GM18868 (cell line): ENCODE results near the gene IQCH.
"Not testable (repeated sequence)": the region's sequence is repeated elsewhere in the genome, so short reads cannot be mapped to it uniquely, and the experiment has no call there.

Experiments used
- ATAC-seq: cut with Tn5 transposase; IDR thresholded peaks from one replicate; pipeline ENCODE4 v1.9.1; 2021; ENCODE audit warnings: mild to moderate bottlenecking, moderate library complexity; ENCODE audit not compliant: unreplicated experiment

Gene IQCH

DNA sequence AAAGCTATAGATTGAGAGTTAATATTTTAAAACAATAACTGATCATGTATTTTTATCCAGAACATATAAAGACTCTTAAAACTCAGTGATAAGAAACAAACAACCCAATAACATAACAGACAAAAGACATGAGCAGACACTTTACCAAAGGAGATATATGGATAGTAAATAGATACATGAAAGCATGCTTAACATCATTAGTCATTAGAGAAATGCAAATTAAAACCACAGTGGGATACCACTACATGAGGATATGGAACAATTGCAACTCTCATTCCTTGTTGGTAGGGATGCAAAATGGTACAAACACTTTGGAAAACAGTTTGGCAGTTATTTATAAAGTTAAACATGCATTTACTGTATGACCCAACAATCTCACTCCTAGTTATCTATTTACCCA, 95.0 kb downstream of the IQCH start:
- no peak for ATAC-seq

DNA sequence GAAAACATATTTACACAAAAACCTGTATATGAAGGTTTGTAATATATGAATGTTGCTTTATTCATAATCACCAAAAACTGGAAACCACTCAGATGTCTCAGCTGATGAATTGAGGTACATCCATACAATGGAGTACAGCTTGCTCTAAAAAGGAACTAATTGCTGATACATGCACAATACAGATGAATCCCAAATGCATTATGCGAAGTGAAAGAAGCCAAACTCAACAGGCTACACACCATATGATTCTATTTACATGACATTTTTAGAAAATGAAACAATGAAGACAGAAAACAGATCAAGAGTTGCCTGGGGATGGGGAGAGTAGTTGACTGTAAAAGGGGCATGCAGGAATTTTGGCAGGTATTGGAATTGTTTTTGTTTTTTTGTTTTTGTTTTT, 95.5 kb downstream of the IQCH start:
- no peak for ATAC-seq

DNA sequence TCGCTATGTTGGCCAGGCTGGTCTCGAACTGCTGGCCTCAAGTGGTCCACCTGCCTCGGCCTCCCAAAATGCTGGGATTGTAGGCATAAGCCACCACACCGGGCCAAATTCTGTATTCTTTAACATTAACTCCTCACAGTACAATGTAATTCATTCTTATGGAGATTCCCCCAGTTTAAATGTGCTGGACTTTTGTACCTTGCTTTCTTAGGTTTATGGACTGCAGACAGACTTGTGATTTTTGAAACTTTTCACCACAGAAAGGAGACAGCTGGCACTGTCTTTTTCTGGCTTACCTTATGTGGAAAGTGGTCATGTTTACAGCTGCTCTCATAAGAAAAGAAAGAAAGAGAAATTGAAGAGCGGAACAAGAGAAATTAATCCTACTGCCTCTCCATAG, 103.8 kb downstream of the IQCH start:
- no peak for ATAC-seq

DNA sequence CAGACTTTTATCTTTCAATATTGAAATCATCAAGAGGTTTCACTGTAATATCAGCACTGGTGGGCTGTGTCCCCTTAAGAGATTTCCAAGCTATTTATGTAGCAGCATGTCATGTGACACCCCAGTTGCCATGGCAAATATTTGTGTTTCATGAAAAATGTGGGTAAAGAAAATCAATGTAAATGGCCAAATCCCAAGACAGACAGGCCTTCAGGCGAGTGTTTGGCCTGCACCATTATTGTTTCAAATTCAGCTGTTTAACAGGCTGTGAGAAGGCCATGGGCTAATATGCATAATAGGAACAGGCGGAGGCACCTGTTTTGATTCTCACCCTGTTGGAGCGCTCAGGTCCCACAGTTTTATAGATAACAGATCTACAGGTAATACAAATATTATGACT, 104.2 kb downstream of the IQCH start:
- ATAC-seq = no peak

DNA sequence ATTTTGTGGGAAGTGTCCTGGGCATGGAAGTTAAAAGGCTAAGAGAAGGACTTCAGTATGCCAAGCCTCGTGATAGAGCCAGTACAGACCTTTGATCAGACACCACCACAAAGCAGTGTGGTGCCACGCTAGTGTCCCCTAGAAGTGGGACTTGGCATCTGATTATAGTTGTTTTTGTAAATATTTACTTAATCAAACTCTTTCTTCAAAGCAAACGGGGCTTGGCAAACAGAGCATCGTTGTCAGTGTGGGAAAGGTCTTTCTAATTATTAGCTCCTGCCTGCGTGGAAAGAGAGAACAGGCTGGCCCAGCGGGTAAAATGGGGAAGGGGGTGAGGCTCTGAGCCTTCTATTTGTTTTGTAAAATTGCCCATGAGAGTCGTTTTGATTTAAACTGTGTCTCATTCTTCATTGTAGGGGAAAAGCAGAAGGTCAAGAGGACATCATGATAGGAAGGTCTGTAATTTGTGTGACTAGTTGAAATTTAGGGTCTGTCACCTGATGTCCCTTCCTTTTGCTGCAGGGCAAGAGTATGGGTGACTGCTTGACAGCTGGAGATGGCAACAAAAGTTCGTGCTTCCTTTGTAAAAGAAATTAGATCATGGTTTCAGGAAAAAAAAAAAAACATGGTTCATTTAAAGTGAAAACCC, 105.0 kb downstream of the IQCH start:
- ATAC-seq = no peak

DNA sequence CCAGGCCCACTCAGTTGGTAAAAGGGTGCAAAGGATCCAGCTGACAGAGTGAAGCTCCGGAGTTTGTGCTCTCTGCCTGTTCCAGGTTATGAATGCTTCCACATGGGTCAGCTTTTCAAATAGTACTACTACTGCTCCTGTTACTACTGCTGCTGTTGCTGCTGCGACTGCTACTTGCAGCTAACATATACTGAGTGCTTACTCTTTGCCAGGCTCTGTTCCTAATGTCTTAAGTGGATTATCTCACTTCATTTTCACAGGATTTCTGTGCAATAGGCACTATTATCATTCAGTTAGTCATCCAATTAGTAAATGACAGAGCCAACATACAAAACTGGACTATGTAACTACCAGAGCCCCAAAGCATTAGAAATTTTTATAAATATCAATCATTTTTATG, 106.5 kb downstream of the IQCH start:
- ATAC-seq = no peak

DNA sequence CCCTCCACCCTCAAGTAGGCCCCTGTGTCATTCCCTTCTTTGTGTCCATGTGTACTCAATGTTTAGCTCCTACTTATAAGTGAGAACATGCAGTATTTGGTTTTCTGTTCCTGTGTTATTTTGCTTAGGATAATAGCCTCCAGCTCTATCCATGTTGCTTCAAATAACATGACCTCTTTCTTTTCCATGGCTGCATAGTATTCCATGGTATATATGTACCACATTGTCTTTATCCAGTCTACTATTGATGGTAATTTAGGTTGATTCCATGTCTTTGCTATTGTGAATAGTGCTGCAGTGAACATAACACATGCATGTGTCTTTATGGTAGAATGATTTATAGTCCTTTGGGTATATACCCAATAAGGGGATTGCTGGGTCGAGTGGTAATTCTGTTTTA, 109.1 kb downstream of the IQCH start:
- not testable (repeated sequence) for ATAC-seq

DNA sequence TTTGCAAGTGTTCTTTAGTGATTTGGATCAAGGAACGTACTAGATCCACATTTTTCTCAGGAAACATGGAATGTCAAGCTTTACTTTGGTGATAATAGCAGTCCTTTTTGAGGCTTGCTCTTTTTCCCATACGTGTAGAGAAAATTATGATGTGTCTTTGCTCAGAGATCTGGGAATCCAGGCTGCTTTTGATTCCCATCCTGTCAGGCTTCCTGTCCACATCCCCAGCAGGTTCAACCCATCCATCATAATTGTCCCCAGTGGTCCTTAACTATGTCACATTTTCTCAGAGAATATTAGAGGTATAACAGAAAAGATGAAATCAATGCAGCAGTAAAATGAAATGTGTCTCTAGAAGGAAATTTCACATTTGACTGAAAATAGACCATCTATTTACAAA, 111.4 kb downstream of the IQCH start:
- no peak for ATAC-seq

DNA sequence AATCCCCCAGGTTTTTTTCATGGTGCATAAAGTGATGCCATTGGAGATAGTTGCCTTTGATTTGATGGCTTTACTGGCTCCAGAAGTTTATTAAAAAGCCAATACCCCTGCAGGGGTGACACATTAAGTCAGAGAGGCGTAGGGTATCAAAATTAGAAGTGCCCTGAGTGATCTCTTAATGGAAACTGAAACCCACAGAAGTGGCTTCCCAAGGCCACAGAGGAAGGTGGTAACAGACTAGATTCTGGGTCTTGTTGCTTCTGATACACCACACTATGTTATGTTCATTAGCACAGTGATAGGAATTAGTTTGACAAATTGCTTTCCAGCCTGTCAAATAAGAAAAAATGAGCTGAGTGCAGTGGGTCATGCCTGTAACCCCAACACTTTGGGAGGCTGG, 112.3 kb downstream of the IQCH start:
- ATAC-seq = no peak

DNA sequence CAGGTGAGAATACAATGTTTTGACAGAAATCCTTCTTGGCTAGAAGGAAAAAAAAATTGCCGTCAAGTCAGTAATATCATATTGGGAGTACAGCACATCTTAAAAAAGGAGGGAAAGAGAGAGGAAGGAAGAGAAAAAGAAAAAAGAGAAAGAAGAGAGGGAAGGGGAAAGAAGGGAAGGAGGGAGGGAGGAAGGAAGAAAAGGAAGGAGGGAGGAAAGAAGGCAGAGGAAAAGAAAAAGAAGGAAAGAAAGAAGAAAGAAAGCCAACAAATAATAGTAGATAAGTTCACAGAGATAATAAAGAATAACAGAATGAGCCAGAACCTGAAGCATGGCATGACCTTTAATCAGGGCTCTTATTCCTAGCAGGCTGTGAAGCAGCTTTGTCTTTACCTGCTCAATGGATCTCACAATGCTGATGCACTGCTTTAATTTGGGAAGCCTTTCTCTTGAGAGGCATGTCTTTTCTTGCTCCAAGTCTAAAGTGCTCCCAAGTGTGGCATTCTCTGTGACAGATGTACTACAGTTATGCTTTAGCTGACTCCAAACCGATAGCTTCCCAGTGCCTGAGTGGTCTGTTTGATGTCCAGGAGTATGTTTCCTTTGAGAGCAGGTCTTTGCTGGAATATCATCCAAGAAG, 114.9 kb downstream of the IQCH start:
- no peak for ATAC-seq

DNA sequence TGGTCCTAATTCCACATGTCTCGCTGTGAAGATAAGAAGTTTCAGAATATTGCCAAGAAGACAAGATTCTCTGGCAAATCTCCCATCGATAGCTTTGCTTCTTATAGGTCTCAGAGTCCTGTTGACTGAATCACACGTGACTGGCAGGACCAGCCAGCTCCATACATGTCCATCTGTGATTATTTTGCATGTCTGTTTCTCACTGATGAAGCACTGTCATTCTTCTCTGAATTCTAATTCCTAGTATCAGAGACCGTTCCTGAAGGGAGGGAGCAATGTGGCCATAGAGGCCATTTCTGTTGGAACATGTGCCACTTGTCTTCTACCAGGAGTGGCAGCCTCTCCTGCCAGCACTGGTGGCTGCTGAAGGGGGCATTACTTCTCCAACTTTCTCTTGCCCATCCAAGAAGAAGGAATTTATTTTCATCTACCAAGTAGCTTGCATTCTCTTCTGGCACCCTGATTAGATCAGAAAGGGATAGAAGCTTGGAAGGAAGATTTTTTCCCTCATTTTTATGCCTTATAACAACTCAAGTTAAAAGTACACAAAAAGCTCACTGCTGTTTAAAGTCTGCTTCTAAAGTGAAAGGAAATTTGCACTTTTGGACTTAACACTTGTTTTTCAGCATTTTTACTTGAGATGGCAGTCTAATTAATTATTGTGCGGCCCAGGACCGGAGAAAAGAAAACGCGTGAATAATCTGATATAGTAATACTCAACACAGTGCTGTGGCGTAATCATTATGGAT, 115.8 kb downstream of the IQCH start:
- ATAC-seq = no peak

DNA sequence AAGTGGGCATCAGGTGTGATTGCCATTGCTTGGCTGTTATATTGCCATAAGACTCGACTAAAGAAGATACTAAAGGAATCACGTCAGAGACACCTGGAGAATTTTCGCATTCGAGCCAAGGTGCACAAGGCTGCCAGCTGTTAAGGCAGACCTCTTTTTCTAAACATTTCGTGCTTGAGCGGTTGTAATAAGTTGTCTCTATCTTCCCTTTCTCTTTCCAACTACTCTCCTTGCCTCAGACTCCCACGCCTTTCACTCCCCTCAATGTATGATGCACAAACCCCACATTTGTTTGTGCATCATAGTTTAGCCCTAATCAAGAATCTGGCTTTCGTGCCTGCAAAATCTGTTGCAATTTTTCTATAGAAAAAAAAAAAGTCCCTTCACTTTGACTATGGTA, 118.0 kb downstream of the IQCH start:
- no peak for ATAC-seq

DNA sequence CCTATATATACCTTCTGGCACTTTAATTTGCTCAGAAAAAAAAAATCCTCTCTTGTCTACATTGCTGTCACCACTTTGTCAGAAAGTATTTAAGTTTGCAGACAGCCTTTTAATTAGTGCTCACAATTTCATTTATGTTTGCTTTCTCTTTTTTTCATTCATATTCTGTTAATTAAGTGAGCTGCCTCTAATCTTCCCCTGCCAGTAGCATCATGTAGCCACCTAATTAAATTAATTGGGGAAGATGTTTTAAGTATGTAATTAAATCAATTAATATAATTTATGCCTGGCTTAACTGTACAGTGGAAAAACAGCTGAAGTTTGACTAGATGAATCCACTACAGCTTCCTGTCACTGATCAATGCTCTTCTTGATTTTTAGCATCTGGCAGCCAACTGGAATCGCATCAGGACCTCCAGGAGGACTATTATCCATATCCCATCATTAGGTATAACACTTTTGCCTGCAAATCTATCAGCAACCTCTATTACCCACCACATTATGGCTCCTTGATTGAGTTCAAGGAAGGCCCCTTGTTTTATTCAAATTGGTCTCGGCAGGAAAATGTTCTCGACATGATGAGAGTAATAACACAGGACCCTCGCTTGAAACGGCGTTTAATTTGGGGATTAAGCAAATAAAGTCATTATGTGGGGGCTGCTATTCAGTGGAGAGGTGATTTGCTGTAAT, 118.5 kb downstream of the IQCH start:
- ATAC-seq = no peak

DNA sequence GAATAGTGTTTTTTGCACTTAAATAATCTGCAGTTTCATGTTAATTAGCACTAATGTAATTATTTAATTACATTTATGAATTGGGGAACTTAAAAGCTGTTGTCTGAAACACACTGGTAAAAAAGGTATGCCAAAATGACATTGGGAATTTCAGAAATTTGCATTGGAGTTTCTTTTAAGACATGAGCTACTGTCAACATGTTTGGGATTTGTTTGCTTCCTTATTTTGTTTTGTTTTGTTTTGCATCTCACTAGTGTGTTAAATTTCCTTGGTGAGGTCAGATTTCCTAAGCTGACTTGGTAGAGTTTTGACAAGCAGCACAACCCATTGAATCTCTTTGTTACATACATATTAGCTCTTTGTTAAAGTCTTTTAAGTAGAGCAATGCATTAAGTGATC, 119.4 kb downstream of the IQCH start:
- ATAC-seq = no peak

DNA sequence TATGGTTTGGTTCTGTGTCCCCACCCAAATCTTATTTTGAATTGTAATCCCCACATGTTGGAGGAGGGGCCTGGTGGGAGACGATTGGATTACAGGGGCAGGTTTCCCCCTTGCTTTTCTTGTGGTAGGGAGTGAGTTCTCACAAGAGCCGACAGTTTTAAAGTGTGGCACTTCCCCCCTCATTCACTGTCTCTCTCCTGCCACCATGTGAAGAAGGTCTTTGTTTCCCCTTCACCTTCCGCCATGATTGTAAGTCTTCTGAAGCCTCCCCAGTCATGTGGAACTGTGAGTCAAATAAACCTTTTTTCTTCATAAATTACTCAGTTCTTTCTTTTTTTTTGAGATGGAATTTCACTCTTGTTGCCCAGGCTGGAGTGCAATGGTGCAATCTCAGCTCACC, 124.9 kb downstream of the IQCH start:
- ATAC-seq = no peak

DNA sequence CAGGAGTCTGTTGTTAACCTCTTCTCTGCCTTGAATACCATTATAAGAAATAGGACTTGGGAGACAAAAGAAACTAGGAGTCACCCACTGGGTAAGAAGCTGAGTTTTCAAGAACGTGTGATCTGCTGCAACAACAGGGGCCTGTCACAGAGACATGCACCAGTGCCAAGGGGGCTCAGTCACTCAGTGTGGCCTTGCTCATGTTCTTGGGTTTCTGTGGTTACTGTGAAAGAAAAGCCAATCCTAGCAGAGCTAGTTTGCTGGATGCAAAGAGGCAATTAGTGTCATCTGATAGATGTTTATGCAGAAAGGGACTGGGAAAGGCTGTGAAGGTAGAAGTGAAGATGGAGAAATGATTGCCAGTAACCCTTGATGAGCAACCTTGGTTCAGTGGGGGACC, 126.3 kb downstream of the IQCH start:
- no peak for ATAC-seq

DNA sequence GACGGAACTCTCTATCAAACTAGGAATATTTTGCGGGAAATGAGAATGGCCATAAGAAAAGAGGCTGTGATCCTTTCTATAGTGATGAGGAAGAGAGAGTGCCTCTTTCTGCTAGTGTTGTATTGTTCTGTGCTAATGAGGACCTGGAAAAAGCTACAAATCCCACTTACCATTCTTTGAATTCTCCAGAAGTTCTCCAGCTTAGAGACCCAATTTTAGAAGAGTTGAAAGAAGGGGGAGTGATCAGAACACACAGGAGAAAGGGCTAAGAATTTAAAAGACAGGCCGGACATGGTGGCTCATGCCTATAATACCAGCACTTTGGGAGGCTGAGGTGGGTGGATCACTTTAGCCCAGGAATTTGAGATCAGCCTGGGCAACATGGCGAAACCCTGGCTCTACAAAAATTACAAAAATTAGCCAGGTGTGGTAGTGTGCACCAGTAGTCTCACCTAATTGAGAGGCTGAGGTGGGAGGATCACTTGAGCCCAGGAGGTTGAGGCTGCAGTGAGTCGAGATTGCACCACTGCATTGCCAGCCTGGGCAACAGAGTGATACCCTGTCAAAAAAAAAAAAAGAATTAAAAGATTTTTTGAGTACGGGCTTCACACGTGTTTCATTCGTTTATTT, 126.9 kb downstream of the IQCH start:
- no peak for ATAC-seq

DNA sequence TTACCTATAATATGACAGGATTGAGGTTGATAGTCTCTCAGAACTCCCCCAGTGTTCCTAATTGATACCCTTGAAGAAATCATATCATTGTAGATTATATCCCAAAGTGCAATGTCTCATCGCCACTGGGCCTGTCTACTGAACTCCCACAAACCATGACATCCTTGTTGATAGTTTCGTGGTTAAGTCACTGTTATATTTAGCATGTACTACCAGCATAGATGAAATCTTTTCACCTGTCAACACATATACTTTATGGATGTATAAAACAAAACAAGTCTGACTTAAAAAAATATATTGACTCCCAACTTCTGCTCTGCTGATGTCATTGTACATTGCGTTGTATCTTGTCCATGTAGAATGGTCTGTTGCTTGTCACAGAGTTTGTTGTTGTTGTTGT, 128.1 kb downstream of the IQCH start:
- ATAC-seq = no peak

DNA sequence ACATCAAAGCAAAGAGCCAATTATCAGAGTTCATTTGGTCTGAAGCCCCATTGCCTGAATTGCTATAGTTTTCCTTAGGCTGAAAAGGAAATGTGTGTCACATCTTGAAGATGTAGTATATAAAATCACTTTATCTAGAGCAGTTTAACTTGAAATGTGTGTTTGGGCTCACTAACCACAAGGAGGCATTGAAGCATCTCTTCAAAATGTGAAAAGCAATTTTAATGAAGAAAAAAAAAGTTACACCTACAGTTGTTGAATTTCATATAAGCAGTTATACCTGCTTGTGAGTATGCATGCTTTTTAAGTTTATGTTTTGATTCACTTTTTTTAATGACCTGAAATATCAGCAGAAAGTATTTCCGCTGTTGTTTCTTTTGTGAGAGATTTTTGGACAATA, 129.3 kb downstream of the IQCH start:
- ATAC-seq = no peak

DNA sequence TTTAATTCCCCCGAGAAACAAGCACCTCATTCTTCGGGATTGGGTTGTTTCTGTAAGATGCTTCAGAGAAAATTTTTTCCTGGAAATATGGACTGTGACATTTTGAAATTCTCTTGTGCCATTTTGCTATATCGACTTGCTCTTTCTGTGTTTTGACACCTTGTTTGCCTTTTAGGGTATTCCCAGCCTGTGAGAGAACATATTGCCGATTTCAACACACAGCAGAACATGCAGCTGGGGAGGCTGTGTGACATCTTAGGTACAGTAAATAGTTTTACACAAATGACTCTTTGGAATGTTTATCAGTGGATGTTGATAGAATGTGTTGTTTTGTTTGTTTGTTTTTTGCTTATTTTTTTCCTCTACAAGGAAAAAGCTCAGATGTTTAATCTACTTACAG, 130.2 kb downstream of the IQCH start:
- ATAC-seq = no peak

DNA sequence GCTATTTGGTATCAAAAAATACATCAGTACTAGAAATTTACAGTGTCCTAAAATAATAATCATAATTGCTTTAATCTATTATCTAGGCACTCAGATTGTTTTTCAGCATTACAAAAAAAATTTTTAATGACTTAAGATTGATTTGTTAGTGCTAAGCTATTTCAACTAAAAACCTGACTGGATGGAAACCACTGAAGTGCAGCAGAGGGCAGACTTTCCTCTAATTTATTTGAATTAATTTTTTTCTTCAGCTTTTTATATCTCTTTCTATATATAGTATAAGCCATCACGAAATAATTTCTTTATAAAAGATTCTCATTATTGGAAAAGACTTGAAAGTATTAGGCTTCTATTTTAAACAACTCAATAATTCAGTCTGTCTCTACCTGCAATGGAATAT, 131.4 kb downstream of the IQCH start:
- no peak for ATAC-seq
